Activated CD8-positive, alpha-beta memory T cell treated with anti-CD3 and anti-CD28 coated beads for 36 hours (primary cell): ENCODE data around the gene TCF21. TPM values are rescaled to one million over a fixed set of nuclear protein-coding genes. Genes with fewer than 3 reads are reported as not detected.
"Not testable (repeated sequence)": the region's sequence is repeated elsewhere in the genome, so short reads cannot be mapped to it uniquely, and the experiment has no call there.

ENCODE experiments used
- CTCF ChIA-PET: fragments of 350-600 bp; sonication (Branson Sonifier 250); formaldehyde crosslinking; loops from one replicate; lab custom pipeline; 2021; ENCODE audit warnings: antibody characterized with exemption; lab: Charles Lee
- POLR2A ChIA-PET: fragments of 350-600 bp; sonication (Branson Sonifier 250); formaldehyde crosslinking; loops from one replicate; lab custom pipeline; 2021; ENCODE audit warnings: antibody characterized with exemption; lab: Charles Lee
- total RNA-seq, 2 experiments: library from RNA; stranded (reverse); gene quantifications; one replicate each; pipeline ENCODE4 v1.2.3, GENCODE V29; 2021

The TCF21 gene
- total RNA-seq, result not detected

DNA sequence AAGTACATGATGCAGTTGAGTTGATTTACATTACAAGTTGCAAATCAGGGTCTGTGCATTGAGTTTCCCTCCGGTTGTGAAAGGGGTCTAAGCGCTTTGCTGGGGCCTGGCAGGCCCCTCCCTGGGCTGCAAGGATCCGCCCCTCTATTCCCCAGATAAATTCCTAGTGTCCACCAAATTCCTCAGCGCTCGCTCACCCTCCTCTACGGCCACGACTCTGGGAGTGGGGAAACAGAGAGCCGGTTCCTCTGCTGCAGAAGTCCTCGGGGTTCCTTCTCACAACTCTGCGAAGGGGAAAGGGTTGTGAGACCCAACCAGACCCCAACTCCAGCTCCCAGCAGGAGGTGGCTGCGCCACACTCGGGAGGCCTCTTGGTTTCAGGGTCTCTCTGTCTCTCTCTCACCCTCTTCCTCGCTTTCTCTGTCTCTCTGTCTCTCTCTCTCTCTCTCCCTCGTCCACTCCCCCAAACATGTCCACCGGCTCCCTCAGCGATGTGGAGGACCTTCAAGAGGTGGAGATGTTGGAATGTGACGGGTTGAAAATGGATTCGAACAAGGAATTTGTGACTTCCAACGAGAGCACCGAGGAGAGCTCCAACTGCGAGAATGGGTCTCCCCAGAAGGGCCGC, at the start of gene TCF21:
Gene TCF21 (plus strand): TSS at position 185 of the 628 bp plus-strand sequence. CDS start 285 bp downstream, at position 470.
- POLR2A ChIA-PET, result no interaction called here
- CTCF ChIA-PET, result no interaction called here

DNA sequence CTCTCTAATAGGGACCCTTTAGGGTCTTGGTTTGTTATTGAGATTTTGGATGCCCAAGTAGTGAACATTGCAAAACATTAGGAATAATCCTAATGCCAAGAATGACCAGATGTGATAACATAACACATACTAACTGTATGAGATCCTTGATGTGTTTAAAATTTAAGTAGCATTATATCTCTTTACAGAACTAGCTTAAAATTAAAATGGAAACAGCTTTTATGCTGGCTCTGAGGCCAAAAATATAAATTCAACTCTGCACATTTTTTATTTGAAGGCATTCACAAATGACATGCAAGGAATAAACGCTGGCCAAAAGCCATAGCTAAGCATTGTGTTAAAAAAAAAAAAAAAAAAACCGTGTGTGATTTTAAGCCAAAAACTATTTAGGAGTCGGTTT, 47.7 kb upstream of the TCF21 start:
- CTCF ChIA-PET, result interaction anchor here (0.7 kb wide), 1 partner anchor 65 kb away, joined by 3 read pairs; no protein-coding TSS in a partner anchor
- POLR2A ChIA-PET, result no interaction called here

DNA sequence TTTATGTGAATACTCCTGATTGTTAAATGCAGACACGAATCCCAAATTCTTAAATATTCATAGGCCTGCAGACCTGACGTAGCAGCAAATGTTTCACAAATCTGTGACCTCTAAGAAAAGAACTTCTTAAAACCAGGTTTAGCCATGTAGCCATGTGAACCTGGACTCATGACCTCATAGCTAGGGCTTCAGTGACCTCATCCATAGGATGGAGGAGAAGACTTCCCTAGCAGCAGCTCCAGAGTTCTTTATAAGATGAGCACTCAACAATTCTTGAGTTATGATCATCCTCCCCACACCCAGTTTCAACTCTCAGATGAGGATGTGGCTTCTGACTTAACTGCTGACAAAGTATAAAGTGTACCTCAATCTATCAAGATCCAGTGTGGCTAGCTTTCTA, 45.8 kb upstream of the TCF21 start:
- CTCF ChIA-PET, result no interaction called here
- POLR2A ChIA-PET, result no interaction called here

DNA sequence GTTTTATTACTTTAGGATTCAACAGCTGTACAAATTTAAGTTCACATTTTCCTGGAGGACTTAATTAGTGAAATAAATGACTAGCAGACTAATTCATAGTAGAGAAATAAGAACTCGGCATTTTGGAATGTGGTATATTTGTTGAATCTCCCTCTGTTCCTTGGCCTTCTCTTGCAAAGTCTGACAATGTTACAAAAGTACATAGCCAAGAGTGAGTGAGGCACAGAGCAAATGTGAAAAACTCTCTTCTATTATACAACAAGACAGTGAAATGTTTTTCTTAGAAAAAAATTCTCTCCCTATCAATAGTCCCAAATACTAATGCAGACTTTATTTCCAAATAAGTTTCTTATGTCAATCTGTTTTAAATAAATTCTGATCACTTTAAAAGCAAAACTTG, 44.2 kb upstream of the TCF21 start:
- POLR2A ChIA-PET, result no interaction called here
- CTCF ChIA-PET, result no interaction called here

DNA sequence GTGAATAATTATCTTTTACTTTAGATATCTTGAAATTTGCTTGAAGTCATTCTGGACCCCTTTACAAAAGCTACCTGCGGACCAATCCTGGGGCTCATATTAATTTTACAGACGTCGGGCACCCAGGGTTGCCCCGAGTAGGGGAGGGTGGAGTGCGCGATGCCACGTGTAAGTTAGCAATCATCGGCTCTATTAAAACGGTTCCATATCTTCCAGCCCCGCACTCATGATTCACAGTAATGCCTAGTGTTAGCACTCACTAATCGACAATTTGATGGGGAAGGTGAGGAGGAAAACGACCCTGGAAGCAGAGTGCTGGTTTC, 34.9 kb upstream of the TCF21 start:
- ChIA-PET CTCF (interaction anchor here (1.0 kb wide), 1 partner anchor 39 kb away, joined by 4 read pairs; no protein-coding TSS in a partner anchor), POLR2A (no interaction called here)

DNA sequence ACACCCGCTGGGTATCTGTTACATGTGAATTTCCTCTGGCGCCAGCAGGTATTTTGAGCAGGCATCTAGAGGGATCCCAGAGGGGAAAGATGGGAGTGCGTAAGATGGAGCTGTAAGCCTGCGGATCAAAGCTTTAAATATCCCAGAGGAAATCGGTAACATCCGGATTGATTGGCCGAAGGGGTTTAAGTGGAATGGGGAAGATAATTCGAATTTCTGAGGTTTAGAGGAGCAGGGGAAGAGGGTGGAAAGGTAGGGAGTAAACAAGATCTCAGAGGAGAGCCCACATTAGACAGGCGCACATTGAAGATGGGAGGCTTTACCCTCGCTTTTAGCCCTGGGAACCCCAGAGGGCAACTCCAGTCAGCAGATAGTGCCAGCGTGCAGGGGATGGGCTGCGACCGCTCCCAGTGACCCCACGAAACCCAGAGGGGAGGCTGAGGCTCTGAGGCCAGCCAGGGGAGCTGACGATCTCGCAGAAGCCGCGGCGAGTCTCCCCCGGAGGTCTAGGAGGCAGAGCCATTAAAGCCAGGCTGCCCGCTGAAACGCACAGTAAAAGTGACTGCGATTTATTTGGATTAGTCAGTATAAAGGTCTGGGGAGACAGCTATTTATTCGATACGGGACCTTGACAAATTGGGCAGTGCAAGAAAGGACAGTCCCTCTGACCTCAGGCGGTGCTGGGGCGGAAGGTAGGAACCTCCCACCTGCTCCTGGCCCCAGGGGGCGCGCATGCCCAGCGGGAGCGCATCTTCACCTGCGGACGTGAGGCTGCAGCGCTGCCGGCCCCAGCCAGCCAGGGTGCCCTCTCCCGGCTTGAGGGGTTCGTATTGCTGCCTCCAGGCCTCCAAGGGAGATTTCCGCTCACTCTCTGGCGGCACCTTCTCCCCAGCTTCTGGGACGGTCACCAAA, 34.3 kb upstream of the TCF21 start:
- CTCF ChIA-PET, result interaction anchor here (1.0 kb wide), 1 partner anchor 38 kb away, joined by 4 read pairs; no protein-coding TSS in a partner anchor
- POLR2A ChIA-PET, result no interaction called here

DNA sequence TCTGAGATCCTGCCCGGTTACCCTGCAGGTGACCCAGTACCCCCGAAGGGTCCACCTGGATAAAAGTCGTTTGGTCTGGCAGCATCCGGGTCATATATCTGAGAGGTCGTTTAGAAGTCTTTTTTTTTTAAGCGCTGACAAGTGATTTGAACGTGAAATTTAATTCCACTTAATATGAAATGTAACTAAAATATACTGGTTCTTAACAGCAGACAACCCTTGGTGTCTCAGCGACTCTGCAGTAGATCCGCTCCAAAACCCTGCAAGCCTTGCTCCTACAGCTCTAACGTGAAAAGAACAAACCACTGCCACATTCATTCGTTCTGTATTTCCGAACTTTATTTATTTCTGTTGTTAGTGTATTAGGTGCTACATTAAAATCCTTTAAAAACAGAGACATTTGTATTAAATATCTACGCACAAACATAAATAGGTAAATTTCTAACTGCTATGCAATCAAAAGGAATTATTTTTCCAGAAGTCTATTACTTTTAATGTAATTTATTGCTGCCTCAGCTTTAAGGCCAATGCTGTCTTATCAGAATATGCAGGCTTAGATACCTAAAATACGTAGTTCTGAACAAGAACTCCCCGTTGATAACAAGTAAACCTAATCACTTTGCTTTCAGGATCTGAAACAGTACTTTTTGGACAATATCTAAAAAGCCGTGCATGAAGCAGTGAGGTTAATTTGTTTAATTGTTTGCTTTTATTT, 33.5 kb upstream of the TCF21 start:
- POLR2A ChIA-PET, result no interaction called here
- CTCF ChIA-PET, result no interaction called here

DNA sequence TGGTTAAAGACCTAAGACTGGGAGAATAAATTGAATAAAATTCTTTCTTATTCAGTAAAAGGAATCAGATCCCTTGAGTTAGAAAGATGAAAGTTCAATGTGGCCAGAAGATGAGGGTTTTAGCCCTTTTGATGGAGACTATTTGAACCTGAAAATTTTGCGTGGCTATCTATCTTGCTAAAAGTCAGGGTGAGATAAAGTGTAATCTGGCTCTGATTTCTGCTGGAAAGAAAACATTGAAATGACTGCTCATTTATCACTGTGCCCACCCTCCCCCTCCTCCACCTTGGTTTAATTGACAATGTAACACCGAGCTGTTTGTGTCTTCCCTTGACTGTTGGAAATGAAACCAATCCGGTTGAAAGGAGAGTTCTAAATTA, 32.9 kb upstream of the TCF21 start:
- CTCF ChIA-PET, result no interaction called here
- POLR2A ChIA-PET, result no interaction called here

DNA sequence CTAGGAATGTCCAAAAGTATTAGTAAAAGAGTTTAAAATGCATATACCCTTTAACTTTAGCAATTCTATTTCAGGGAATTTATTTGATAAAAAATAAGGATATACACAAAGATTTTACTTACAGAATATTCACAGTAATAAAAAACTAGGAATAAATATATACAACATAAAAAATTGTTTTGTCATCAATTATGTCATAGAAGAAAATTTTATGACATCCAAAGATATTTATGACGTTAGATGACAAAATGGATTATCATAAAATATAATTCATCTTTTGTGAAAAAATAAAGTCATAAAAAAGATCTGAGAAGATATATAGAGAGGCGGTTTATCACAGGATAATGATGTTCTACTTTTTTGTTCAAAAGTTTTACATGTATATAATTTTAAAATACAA, 32.0 kb upstream of the TCF21 start:
- ChIA-PET CTCF (no interaction called here), POLR2A (no interaction called here)

DNA sequence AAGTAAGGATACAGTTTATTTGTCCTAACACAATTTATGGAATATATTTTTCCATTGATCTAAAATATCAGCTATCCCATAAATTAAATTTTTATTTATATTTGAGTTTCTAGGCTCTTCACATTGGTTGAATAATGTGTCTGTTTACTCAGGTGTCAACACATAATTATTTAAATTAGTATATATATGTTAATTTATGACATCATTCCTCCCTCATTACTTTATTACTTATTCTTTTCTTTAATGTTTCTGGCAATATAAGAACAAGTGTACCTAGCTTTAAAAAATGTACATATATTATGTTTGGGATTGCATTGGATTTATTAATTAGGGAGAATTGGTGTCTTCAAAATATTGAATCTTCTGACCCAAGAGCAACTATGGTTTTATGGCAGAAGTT, 31.2 kb upstream of the TCF21 start:
- POLR2A ChIA-PET, result no interaction called here
- CTCF ChIA-PET, result no interaction called here

DNA sequence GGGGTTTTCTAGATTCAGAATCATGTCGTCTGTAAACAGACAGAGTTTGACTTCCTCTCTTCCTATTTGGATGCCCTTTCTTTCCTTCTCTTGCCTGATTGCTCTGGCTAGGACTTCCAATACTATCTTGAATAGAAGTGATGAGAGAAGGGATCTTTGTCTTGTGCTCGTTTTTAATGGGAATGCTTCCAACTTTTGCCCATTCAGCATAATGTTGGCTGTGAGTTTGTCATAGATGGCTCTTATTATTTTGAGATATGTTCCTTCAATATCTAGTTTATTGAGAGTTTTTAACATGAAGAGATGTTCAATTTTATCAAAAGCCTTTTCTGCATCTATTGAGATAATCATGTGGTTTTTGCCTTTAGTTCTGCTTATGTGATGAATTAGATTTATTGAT, 27.6 kb upstream of the TCF21 start:
- CTCF ChIA-PET, result not testable (repeated sequence)

DNA sequence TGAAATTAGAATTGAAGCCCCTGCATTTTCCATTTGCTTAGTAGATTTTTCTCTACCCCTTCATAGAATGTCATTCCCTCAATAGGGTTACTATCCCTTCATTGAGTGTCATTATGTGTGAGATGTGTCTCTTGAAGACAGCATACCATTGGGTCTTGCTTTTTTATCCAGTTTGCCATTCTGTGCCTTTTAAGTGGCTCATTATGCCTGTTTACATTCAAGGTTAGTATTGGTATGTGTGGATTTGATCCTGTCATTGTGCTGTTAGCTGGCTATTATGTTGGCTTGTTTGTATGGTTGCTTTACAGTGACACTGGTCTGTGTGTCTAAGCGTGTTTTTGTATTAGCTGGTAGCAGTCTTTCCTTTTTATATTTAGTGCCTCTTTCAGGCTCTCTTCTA, 25.7 kb upstream of the TCF21 start:
- POLR2A ChIA-PET, result no interaction called here
- CTCF ChIA-PET, result interaction anchor here (1.2 kb wide), 1 partner anchor 54 kb away, joined by 4 read pairs; no protein-coding TSS in a partner anchor

More for the DNA sequence above, 27.6 kb upstream of the TCF21 start:
- POLR2A ChIA-PET, result not testable (repeated sequence)

DNA sequence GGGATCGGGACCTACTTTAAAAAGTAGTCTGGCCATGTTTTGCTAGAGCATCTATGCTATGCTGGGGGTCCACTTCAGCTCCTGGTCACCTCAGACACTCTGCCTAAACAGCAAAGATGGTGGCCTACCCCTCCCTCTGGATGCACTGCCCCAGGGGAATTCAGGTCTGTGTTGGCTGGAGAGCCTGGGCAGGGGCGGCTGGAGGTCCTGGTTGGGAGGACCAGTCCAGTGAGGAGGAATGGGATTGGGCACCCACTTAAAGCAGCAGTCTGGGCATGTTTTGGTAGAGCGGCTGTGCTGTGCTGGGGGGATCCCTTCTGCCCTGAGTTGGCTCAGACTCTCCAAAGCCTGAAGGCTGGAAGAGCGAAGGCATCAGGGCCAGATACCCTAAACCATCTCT, 23.2 kb upstream of the TCF21 start:
- POLR2A ChIA-PET, result no interaction called here
- CTCF ChIA-PET, result no interaction called here

DNA sequence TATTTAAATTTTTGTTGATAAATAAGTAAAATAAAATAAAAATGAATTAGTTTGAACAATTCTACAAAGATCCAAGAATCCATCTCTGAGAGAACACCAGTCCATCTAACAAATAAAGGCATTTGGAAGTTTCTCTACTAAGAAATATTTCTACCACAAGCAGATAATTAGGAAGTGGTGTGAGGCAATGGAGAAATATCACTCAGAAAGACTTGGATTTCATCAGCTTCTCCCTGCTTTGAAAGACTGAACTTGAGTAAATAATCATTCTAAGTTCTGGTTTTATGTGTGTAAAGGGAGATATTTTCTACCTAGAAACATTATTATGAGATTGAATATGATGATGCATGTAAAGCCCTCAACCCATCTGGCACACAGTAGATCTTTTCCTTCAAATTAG, 17.8 kb upstream of the TCF21 start:
- CTCF ChIA-PET, result no interaction called here
- POLR2A ChIA-PET, result no interaction called here

DNA sequence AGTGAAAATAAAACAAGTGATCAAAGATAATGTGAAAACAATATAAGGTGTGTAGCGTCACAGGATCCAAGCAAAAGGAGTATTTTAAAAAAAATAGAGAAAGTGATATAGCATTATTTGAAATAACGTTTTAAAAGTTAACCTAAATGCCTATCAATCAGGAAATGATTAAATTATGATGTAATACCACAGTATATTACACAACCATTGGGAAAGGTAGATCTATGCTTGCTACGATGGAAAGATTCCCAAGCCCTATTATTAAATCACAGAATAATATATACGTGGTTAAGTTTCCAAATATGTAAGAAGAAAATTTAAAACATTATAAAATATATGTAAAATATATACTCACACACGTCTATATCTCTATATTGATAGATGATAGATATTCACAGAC, 15.4 kb upstream of the TCF21 start:
- CTCF ChIA-PET, result interaction anchor here (0.8 kb wide), 1 partner anchor 36 kb away, joined by 3 read pairs; no protein-coding TSS in a partner anchor
- POLR2A ChIA-PET, result no interaction called here

DNA sequence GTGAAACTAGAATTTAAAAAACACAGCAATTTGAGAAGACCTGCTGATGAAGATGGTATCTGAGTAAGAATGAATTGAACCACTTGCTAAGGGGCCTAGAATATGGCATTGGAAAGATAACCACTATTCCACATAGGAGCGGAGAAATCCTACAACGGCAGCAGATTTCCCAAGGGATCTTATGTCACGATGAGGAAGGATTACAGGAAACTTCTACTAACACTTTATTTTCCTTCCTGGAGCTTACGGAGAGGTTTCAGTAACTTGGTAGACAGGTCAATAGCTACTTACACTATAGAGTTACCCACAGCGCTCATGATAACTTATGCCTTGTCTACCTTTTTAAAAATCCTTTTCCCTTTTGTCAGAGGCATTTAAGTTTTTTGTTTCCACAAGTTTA, 11.8 kb upstream of the TCF21 start:
- POLR2A ChIA-PET, result no interaction called here
- CTCF ChIA-PET, result no interaction called here

DNA sequence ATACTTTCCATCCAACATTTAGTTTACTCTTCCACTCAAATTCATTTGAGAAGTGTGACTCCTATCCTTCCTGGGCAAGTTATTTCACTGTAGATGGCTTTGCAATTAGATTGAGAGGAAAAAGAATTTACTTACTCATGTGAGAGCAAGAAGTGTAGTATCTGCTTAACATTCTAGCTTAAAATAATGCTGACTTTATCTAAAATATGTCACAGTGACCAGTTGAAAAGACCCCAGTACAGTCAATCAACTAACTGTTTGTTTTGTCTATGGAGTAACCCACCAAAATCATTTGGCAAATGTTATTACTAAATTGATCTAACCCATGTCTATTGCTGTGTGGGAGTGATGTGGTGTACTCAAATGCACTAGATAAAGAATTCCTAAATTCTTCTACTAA, 8.9 kb upstream of the TCF21 start:
- ChIA-PET POLR2A (no interaction called here), CTCF (no interaction called here)

DNA sequence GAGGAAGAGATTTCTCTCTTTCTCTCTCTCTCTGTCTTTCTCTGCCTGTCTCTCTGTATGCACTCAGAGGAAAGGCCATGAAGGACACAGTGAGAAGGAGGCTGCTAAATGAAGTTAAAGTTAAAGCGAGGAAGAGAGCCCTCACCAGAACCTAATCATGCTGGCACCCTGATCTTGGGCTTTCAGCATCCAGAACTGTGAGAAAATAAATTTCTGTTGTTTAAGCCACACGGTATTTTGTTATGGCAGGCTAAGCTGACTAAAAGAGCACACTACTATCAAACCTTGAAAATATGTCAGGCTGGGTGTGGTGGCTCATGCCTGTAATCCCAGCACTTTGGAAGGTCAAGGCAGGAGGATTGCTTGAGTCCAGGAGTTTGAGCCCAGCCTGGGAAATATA, 8.0 kb upstream of the TCF21 start:
- CTCF ChIA-PET, result no interaction called here
- POLR2A ChIA-PET, result no interaction called here

DNA sequence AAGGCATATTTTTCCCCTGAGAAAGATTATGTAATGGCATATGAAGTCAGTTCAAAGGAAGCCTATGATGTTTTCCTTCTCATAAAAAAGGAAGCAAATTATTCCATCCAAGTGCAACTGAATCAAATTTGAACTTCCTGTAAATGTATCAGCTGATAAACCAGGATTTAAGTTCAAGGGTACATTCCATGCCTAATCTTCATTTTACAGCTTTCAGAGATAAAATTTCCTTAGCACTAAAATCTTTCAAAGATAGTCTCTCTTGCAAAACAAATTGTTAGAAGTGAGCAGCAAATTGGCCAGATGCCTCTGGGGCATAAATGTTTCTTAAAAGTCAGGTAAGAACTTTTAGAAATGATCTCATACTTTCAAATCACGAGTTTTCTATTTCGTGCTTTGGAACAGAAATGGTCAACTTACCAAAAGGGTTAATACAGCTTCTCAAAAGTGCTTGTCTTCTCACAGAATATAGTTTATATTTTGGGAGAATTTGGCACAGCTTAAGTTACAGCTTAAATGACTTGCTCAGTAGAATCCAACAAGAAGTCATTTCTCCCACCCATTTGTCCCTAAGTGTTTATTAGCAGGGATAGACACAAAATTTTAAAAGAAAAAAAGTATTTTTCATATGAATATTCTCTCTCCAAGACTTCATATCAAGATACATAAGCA, 2.7 kb upstream of the TCF21 start:
- ChIA-PET CTCF (no interaction called here), POLR2A (interaction anchor here (0.6 kb wide), 1 partner anchor 637 kb away, joined by 3 read pairs; no protein-coding TSS in a partner anchor)
